ENCODE data around the gene LPCAT2.

DNA sequence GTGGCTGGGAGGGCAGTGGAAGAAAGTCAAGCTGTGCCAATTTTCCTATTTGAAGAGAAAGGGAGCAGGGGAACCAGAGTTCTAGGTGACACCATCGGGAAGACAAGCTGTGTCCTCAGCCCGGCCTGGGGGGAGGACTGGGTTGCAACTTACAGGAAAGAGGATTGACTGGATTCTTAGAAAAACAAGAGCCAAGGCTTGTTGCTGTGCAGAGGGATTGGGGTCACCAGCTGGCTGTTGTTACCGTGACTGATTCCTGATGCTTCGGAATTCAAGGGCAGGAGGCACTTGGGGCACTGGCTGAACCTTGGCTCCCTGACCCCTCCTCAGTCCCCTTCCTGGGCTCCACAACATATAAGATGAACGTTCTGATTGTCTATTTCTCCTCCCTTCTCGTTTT lies 46.6 kb upstream of the LPCAT2 start:
- no peak for TF ChIP-seq POLR2AphosphoS5 (IDR thresholded peaks at IDR 0.05; ENCODE audit: insufficient read depth in 1 of 2, low read depth in 1 of 2)
- TF ChIP-seq POLR2A (IDR thresholded peaks at IDR 0.05) = no peak
- TF ChIP-seq, protein P1, sequence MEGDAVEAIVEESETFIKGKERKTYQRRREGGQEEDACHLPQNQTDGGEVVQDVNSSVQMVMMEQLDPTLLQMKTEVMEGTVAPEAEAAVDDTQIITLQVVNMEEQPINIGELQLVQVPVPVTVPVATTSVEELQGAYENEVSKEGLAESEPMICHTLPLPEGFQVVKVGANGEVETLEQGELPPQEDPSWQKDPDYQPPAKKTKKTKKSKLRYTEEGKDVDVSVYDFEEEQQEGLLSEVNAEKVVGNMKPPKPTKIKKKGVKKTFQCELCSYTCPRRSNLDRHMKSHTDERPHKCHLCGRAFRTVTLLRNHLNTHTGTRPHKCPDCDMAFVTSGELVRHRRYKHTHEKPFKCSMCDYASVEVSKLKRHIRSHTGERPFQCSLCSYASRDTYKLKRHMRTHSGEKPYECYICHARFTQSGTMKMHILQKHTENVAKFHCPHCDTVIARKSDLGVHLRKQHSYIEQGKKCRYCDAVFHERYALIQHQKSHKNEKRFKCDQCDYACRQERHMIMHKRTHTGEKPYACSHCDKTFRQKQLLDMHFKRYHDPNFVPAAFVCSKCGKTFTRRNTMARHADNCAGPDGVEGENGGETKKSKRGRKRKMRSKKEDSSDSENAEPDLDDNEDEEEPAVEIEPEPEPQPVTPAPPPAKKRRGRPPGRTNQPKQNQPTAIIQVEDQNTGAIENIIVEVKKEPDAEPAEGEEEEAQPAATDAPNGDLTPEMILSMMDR (IDR thresholded peaks at IDR 0.05) = no peak

Measured in vagina (tissue), 2 donors.